ENCODE measurements around the gene PKDREJ.

Gene PKDREJ

DNA sequence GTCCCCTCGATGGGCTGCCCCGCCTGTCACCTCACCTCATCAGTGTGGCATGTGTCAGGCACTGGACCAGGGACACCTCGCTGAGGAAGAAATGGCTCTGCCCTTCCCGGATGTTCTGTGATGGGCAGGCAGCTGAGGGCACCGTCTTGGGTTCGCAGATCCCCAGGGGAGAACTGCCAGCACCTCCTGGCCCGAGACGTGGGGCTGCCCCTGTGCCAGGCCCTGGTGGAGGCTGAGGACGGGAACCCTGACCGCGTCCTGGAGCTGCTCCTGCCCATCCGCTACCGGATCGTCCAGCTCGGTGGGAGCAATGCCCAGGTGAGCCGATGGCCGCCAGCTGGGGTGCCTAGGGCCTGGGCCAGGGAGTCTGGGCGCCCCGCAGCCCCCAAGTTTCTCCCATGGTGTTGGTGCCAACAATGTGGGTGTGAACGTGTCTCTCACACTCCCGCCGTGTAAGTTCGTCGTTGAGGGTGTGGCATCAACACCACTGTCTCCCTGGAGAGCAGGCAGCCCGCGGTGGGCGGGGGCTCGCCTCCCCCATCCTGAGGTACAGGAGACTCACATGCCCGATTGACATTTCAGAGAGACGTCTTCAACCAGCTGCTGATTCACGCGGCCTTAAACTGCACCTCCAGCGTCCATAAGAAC lies 26.2 kb upstream of the PKDREJ start:
- H3K4me3 ChIP-seq (ENCODE audit: low read depth, low read length), result no peak overlapping the region
- DNase-seq (ENCODE audit: low read depth), result no peak

DNA sequence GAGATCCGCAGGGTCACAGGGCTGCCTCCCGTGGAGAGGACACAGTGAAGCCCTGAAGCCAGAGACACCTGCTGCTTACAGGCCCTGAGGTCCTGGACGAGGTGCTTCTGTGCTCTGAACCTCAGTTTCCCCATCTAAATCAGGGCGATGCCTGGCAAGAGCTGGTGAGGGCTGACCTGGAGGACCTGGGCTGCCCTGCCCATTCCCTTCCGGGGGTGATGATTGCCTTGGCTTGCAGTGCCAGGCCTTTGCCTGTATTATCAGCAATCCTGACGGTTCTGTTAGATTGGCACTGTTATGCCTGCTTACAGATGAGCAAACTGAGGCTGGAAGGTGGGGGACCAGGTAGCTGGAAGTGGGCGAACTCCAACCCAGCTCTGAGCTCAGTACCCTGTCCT lies 25.7 kb upstream of the PKDREJ start:
- no peak for DNase-seq (ENCODE audit: low read depth)

DNA sequence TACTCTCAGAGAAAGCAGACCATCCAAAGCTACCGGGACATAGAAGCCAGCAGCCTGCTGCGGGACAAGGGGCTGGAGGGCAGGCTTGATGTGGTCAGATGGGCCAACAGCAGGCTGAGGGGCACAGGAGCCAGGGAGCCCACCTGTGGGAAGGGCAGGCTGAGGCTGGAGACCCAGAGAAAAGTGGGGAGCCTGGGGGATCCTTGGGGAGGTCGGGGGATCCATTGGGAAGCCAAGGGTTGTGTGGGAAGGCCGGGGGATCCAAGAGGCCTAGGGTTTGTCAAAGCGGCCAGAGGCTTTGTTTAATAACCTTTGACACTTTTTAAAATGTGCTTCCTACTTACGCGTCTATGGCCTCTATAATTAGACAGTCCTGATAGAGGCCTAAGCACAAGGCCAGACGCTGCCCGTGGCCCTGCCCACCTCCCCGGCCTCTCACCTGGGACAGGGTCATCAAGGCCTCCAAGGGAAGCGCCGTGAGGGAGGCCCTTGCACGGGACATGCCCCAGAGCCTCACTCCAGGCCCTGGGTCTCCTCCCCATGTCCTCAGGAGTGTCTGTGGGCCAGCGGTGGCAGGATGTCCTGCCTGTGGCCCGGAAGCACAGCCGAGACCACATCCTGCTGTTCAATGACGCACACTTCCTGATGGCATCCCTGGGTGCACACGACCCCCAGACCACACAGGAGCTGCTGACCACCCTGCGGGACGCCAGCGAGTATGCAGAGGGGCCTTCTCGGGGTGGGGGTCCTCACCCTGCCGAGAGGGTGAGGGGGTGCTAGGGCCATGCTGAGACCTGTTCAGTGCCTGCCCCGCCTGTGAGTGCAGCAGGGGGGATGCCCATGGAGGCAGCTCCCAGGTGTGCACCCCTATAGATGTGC lies 25.0 kb upstream of the PKDREJ start:
- no peak for DNase-seq (ENCODE audit: low read depth)
- H3K4me3 ChIP-seq (ENCODE audit: low read depth, low read length), result no peak overlapping the region

More for the DNA sequence above, 25.7 kb upstream of the PKDREJ start:
- H3K4me3 ChIP-seq (ENCODE audit: low read depth, low read length), result no peak overlapping the region

DNA sequence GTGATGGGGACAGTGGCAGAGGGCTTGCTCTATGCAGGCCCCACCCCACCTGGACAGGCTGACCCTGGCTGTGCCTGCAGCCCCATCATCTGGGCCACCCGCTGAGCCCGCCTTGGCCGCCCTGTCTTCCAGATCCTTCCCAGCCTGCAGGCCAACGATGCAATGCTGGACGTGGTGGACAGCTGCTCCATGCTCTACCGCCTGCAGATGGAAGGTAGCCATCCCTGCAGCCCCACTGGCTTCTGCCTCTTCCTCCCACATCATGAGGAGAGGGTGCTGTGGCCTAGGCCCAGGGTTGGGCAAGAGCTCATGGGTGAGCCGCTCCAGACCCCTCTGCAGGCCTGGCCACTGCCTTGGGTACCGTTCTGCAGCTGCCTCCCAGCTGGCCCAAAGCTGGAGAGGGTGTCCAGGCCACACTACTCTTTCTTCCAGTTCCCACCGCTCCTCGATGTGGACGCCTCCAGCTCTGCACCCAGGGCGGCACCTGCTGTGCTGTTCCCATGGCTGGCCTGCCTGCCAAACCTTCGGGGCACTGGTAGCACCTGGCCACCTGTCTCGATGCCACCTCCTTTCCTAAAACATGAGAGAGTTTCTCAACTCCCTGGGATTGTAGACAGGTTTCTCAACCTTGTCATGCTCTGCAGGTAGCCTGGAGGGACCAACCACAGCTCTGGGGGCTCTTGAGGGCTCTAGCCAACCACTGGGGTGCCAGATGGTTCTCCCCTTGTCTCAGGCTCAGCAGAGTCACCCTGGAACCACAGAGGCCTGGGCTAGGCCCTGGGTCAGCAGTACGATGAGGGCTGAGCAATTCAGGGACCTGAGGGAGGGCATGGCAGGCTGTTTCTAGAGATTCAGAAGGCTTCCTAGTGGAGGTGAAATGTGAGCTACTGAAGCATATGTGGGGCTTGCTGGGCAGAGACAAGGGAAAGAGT lies 24.1 kb upstream of the PKDREJ start:
- DNase-seq (ENCODE audit: low read depth), result no peak
- H3K4me3 ChIP-seq (ENCODE audit: low read depth, low read length), result no peak overlapping the region

DNA sequence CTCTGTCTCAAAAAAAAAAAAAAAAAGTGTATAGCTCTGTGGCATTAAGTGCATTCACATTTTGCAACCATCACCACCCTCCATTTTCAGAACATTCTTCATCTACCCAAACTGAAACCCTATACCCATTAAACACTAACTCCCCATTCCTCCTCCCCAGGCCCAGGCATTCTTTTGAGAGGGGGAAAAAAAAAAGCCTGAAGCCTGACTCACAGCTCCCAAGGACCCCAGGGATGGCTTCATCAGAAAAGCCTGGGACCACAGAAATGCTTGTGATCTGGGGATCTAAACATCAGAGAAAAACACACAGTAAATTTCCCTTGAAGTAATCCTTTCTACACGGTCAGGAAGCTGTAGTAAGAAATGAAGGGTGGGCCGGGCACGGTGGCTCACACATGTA lies 22.9 kb upstream of the PKDREJ start:
- no peak overlapping the region for H3K4me3 ChIP-seq (ENCODE audit: low read depth, low read length)
- no peak for DNase-seq (ENCODE audit: low read depth)

DNA sequence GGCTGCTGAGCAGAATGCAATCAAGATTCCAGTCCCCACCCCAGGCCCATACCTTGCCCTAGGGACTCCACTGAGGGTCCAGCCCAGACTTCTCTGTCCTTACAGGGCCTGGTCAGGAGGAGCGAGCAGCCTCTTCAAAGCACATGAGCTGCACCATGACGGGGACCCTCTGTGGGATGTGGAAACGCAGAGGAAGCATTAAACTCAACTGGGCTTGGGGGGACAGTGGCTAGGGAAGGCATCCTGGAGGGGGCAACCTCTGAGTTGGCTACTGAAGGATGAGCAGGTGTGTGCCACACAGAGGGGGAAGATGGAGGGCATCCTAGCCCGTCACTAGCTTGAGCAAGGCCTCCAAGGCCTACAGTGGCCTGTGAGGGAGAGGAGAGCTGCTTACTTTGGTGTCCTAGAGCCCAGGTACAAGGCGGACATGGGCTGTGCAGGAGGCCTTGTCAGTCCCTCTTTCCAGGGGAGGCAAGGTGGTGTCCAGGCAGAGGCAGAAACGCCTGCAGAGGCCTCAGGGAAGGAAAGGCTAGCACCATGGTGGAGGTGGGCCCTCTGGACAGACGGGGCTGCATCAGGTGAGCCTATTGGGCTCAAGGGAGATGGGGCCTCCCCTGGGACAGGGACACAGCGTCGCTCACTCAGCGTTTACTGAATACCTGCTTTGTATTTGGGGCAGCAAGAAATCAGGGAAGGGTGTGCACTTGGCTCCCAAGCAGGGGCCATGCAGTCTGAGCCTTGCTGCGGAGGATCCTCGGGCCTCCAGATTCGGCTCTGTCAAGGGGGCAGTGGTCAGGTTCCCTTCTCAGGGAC lies 18.9 kb upstream of the PKDREJ start:
- DNase-seq (ENCODE audit: low read depth), result no peak
- no peak overlapping the region for H3K4me3 ChIP-seq (ENCODE audit: low read depth, low read length)

DNA sequence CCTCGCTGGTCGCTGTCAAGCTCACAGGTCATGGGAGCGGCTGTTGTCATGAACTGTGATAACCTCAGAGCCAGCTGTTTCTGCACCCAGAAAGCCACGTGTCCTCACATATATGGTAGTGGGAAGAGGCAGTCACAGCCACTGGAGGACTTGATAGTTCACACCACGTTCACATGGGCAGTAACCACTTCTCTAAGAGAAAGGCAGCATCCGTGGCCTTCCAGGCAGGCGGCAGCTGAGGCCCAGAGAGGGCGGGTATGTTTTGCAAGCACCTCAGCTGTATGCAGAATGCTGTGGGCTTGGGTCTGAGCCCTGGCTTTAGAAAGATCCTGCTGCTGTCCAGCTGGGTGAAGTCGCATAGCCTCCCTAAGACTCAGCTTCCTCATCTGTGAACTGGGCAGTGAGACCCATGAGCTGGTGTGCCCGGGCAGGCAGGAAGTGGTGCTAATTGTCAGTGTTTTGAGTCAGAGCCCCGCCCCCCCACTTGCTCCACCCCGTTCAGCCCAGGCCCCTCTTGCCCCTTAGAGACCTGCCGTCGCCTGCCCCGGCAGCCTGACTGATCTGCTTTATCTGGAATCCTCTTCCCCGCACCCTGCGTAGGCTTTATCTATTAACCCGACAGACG lies 18.0 kb upstream of the PKDREJ start:
- DNase-seq (ENCODE audit: low read depth), result no peak
- no peak overlapping the region for H3K4me3 ChIP-seq (ENCODE audit: low read depth, low read length)

DNA sequence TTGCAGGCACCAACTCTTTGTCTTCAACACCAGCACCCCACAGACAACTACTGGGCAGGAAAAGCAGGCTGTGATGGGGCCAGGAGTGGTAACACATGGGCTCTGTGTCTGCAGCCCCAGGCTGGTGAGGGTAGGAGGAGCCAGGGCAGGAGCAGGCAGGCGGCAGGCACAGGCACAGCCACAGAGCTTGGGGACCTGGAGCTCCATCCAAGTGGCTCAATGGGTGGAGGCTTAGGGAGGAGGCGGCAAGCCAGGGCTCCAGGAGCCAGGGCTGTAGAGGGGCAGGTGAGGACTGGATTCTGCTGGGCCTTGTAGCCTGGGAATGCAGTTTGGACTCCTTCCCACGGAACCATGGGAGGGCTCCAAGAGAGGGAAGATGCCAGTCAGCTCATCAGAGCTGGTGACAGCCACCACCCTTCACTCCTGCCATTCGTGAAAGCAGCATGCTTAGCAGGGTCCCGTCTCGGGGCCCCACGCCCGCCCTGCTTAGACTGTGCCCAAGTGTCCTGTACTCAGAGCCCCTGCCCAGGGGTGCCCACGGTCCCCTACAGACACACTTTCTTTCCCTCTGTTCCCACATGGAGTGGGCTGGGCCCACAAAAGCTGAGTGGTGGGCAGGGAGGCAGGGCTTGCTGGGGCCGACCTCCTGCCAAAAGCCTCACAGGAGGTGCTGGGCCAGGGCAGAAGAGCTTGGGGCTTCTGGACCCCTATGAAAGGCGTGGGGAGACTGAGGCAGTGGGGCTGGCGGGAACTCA lies 17.1 kb upstream of the PKDREJ start:
- no peak for DNase-seq (ENCODE audit: low read depth)
- H3K4me3 ChIP-seq (ENCODE audit: low read depth, low read length), result no peak overlapping the region

DNA sequence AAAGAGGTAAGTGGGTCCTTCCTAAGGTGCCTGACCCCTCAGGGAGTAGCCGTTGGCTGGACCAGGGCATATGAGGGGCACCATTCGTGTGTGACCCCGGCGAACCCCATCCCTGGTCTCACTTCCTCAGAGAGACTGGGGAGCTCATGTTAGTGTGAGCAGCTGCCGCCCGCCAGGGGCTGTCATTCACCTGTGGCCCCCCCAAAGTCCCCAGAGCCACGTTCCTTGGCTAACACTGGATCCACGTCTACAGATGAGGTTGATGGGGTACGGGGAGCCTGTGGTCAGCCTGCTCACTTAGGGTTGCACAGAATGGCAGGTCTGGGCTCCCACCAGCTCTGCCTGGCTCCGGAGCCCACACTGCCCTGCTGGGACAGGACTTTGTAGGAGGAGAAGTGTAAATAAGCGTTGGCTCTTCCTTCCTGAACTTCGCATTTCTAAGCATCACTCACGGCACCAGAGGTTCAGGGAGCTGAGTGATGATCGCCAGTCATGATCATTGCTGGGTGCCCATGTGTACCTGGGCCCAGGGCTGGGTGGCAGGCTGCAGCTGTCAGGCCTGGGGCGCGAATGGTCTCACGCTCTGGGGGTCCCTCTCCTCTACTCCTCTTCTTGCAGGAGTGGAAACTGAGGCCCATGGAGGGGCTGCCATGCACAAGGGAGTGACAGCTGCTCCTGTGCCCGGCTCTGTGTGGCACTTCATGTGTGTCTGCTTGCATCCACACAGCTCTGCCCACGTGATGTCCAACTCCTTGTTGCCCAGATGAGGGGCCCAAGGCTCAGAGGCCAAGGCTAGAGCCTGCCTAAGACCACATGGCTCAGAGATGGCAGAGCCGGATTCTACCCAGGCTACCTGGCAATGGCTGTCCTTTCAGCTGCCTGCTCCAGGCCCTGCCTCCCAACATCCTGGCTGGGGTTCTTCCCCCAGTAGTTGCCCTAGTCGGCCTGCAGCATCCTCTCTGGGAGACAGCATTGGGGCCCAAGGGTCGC lies 15.8 kb upstream of the PKDREJ start:
- H3K4me3 ChIP-seq (ENCODE audit: low read depth, low read length), result no peak overlapping the region
- no peak for DNase-seq (ENCODE audit: low read depth)

DNA sequence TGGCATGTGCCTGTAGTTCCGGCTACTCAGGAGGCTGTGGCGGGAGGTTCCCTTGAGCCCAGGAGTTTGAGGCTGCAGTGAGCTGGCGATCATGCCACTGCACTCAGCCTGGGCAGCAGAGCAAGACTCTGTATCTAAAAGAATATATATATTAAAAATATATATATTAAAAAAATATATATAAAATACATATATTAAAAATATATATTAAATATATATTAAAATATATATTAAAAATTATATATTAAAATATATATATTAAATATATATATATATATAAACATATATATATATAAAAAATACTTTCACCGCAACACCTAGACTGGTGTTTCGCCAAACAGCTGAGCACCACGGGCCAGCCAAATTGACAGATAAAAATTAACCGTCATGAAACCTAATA lies 13.4 kb upstream of the PKDREJ start:
- no peak overlapping the region for H3K4me3 ChIP-seq (ENCODE audit: low read depth, low read length)
- no peak for DNase-seq (ENCODE audit: low read depth)

DNA sequence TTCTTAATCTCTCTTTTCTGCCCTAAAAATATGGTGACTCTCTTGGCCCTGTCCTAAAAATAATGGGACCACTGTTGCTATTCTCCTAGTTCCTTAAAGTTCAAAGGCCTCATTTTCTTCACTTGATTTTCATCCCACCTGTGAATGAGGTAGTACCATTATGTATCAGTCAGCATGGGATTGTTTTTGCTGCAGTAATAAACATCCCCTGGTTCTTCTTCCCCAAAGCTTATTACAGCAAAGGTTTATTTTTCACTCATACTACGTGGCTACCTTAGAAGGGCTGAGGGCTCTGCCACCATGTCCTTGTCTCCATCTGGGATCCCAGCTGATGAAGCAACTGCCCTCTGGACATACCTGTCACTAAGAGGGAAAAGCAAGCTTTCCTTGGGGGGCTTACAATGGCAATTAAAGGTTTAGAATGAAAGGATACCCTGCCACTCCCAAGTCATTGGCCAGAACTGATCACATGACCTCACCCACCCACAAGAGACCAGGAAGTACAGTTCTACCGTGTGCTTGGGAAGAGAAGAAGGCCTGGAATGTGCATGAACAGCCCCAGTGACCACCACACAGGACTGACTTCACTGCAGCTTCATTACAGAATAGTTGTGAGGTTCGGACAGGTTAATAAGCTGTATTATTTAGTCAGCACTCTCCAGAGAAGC lies 12.4 kb upstream of the PKDREJ start:
- no peak for DNase-seq (ENCODE audit: low read depth)
- H3K4me3 ChIP-seq (ENCODE audit: low read depth, low read length), result no peak overlapping the region

DNA sequence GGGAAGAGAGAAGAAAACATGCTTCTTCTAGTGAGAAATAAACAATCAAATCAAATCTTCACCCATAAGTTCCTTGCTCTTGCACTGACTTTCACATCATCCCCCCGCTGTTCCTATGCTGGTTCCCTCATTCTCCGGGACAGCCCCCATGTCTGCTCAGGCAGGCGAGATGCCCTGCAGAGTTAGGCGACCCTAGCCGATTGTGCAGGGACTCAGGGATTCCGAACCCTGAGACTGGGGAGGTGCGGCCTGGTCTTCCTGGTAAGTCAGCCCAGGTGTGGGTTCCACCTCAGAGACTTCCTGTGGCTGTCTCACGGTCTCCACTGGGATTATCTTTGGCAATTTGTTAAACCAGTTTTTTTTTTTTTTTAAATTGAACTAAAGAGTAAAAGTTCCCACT lies 11.2 kb upstream of the PKDREJ start:
- DNase-seq (ENCODE audit: low read depth), result no peak
- H3K4me3 ChIP-seq (ENCODE audit: low read depth, low read length), result no peak overlapping the region

DNA sequence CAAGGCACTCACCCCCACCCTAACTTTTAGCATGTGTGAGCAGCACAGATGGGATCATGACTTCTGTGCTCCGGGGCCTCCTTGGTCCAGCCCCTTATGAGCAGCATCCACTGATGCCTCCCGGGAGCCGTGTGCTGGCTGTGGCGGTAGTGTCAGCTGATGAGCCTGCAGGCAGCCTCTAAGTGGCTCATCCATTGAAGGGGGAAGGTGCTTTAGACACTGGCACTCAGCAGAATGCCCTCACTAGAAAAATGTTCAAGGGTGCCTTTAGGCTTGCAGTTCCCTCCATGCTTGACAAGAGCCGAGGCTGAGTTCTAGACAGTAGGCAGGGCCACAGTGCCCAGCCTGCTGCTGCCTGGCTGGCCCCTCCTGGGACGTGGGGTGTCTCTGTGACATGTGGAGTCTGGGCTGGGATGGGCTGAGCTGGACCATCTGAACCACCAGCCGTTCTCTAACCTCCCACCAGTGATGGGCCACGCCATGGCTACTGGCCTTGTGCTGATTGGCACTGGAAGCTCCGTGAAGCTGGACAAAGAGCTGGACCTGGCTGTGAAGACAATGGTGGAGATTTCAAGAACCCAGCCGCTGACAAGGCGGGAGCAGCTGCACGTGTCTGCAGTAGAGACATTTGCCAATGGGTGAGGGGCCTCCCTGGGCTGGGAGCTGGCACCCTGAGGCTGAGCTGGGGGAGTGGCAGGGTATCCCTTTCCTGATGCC lies 10.4 kb upstream of the PKDREJ start:
- DNase-seq (ENCODE audit: low read depth), result no peak
- H3K4me3 ChIP-seq (ENCODE audit: low read depth, low read length), result no peak overlapping the region

DNA sequence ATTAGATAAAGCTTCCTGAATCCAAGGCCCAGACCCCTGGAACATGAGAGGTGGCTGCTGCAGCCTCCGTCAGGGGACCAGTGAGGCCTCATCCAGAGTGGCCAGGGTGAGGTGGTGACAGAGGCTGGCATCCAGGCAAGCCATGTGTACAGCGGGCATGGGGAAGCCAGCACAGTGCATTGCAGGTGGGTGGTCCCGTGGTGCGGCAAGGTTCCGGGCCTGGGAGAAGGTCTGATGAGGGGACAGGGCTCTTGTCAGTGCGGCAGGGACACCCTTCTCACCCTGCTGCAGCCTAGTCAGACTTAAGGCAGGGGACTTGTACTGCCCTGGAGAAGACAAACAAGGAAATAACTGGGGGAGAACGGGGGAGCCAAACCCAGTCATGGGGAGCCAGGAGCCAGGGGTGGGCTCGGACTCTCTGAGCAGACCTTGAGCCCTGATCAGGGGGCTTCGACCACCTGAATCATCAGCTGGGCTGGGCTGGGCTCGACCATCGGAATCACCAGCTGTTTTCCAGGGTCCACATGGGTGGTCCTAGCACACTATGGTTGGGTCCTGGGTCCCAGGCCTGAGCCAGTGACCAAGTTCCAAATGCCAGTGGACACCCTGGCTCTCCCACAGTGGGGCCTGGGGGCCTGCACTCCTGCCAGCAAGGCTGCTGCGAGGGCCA lies 9.8 kb upstream of the PKDREJ start:
- H3K4me3 ChIP-seq (ENCODE audit: low read depth, low read length), result no peak overlapping the region
- no peak for DNase-seq (ENCODE audit: low read depth)

DNA sequence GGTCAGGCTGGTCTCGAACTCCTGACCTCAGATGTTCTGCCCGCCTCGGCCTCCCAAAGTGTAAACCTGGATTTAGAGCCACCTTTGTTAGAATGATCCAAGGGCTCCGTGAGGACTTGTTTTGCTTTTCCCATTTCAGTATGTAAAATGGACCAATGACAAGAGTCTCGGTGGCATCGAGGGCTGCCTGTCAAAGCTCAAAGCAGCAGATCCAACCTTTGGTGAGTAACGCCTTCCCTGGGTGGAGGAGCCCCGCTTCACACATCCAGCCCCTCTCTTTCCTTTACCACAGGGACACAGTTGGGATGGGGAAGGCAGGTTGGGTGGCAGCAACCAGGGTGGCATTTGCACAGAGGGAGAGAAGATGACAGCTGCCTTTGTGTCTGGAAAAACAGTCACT lies 9.1 kb upstream of the PKDREJ start:
- DNase-seq (ENCODE audit: low read depth), result no peak
- H3K4me3 ChIP-seq (ENCODE audit: low read depth, low read length), result no peak overlapping the region

Measured in skeletal muscle cell (primary cell).